ENCODE measurements around the gene NOP53.

DNA sequence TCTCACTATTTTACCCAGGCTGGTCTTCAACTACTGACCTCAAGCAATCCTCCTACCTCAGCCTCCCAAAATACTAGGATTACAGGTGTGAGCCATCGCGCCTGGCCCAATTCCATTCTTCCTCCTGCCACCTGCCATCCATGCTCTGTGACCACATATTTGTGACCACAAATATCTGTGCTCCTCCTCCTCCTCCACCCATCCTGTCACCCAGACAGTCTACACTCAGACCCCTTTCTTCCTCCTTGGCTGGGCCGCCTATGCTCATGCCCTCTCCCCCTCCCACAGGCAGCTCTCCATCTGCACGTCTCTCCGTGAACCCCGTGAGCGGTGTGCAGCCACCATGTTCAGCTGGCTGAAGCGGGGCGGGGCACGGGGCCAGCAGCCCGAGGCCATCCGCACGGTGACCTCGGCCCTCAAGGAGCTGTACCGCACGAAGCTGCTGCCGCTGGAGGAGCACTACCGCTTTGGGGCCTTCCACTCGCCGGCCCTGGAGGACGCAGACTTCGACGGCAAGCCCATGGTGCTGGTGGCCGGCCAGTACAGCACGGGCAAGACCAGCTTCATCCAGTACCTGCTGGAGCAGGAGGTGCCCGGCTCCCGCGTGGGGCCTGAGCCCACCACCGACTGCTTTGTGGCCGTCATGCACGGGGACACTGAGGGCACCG is 28.9 kb upstream of the NOP53 start:
- TF ChIP-seq, protein P1, sequence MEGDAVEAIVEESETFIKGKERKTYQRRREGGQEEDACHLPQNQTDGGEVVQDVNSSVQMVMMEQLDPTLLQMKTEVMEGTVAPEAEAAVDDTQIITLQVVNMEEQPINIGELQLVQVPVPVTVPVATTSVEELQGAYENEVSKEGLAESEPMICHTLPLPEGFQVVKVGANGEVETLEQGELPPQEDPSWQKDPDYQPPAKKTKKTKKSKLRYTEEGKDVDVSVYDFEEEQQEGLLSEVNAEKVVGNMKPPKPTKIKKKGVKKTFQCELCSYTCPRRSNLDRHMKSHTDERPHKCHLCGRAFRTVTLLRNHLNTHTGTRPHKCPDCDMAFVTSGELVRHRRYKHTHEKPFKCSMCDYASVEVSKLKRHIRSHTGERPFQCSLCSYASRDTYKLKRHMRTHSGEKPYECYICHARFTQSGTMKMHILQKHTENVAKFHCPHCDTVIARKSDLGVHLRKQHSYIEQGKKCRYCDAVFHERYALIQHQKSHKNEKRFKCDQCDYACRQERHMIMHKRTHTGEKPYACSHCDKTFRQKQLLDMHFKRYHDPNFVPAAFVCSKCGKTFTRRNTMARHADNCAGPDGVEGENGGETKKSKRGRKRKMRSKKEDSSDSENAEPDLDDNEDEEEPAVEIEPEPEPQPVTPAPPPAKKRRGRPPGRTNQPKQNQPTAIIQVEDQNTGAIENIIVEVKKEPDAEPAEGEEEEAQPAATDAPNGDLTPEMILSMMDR (IDR thresholded peaks at IDR 0.05), result no peak
- no peak for TF ChIP-seq EP300 (IDR thresholded peaks at IDR 0.05)
- TF ChIP-seq POLR2AphosphoS5 (IDR thresholded peaks at IDR 0.05), result no peak
